LNCaP clone FGC (cell line): Measurements from ENCODE around the gene DHX40.
A peak's percentile ranks its signal among the peaks of the same experiment; 100 is the strongest.
"Not testable (repeated sequence)": the region's sequence is repeated elsewhere in the genome, so short reads cannot be mapped to it uniquely, and the experiment has no call there.

Experiments
- DNase-seq: peaks from one replicate; pipeline ENCODE4 v3.0.0-alpha.2; 2011; ENCODE audit warnings: low read depth
- H3K4me3 ChIP-seq: 2 replicates; pipeline ENCODE4 v1.5.1; 2011; ENCODE audit warnings: mild to moderate bottlenecking, low read depth, low read length, control low read depth
- CTCF ChIP-seq: IDR thresholded peaks from 2 replicates; pipeline ENCODE4 v1.5.1; 2012; ENCODE audit warnings: mild to moderate bottlenecking; ENCODE audit not compliant: control insufficient read depth, insufficient read depth; ENCODE audit errors: extremely low read depth

Gene DHX40

GRCh38 chr17:59565171-59565958, at the start of gene DHX40:
DHX40 (plus strand) TSS chr17:59565610; CDS start chr17:59565672, 62 bp downstream.
- TF ChIP-seq CTCF, result no peak
- DNase-seq, result peak; percentile 90
- H3K4me3 ChIP-seq, result peak within 1 kb of the TSS; percentile 100

GRCh38 chr17:59516451-59516850, 49.0 kb upstream of the DHX40 start:
- no peak overlapping the region for H3K4me3 ChIP-seq
- DNase-seq, result no peak
- no peak for TF ChIP-seq CTCF

- no peak overlapping the region for H3K4me3 ChIP-seq
- no peak for TF ChIP-seq CTCF
Measured at GRCh38 chr17:59519132-59519531, 46.3 kb upstream of the DHX40 start.

GRCh38 chr17:59520251-59520650, 45.2 kb upstream of the DHX40 start:
- H3K4me3 ChIP-seq, result no peak overlapping the region
- TF ChIP-seq CTCF, result no peak
- no peak for DNase-seq

More at GRCh38 chr17:59519132-59519531, 46.3 kb upstream of the DHX40 start:
- no peak for DNase-seq

- peak; percentile 13 for DNase-seq
- peak; percentile 86 for TF ChIP-seq CTCF
- H3K4me3 ChIP-seq, result no peak overlapping the region
Measured at GRCh38 chr17:59521465-59522126, 43.8 kb upstream of the DHX40 start.

GRCh38 chr17:59524930-59525329, 40.5 kb upstream of the DHX40 start:
- H3K4me3 ChIP-seq, DNase-seq: not testable (repeated sequence)

- TF ChIP-seq CTCF, result no peak
- no peak overlapping the region for H3K4me3 ChIP-seq
- DNase-seq, result no peak
Measured at GRCh38 chr17:59525668-59526067, 39.7 kb upstream of the DHX40 start.
